ENCODE data around the gene CSAG2.
"Not testable (repeated sequence)": the region's sequence is repeated elsewhere in the genome, so short reads cannot be mapped to it uniquely, and the experiment has no call there.

GRCh38 chrX:152734143-152734858 is 25.2 kb upstream of the CSAG2 start:
- TF ChIP-seq POLR2A (IDR thresholded peaks at IDR 0.05; ENCODE audit: low read length); GATA1 (IDR thresholded peaks at IDR 0.05; ENCODE audit: low read depth, low read length): not testable (repeated sequence)
